ENCODE results near the gene ITSN1. TPM values are rescaled to one million over a fixed set of nuclear protein-coding genes. Genes with fewer than 3 reads are reported as not detected.

Gene ITSN1
- total RNA-seq, 4 donors from 2014 or later: 50.4 to 208 (median 96.7) TPM

DNA sequence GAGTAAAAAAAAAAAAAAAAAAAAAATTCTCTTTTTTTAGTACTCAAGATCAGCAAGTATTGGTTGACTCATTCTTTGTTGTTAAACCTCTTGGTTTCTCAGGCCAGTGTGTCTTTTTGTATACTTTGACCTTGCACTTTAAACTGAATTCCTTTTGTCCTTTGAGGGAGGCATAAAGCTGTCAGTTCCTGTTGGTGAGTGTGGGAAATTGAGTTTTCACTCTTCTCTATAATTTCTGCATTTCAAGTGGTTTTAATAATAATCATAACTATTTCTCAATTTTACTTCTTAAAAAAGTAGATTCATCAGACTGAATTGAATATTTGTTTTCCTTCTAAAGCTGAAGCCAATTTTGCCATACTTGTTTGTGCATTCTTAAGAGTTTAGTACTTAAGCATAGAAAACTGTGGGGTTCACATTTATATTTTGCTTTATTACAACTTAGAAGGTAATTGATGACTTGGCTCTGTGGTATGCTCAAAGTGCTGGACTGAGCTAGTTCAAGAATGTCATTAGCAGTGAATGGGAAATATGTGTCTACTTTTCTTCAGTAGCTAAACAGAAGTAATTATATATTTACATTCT, 43.4 kb downstream of the ITSN1 start:
- no peak for TF ChIP-seq POLR2A (IDR thresholded peaks at IDR 0.05)
- no peak for TF ChIP-seq EP300 (IDR thresholded peaks at IDR 0.05)
- TF ChIP-seq CTCF (IDR thresholded peaks at IDR 0.05): no peak

GRCh38 chr21:33686386-33686785, 44.1 kb downstream of the ITSN1 start:
- H3K4me3 ChIP-seq: no peak overlapping the region
- TF ChIP-seq EP300 (IDR thresholded peaks at IDR 0.05) (no peak), POLR2A (IDR thresholded peaks at IDR 0.05) (no peak)
- H3K36me3 ChIP-seq: no peaks in the 10 kb centered on the region
- H3K27me3 ChIP-seq: no peaks in the 10 kb centered on the region
- DNase-seq (ENCODE audit: low spot score in 2 of 2): no peak
- peak overlapping the region in 1 of 4 donors; percentile 39 for H3K27ac ChIP-seq
- H3K9me3 ChIP-seq: no peaks in the 10 kb centered on the region
- peaks cover 0 to 67% (median 35%) of the 10 kb centered on the region in 4 donors for H3K4me1 ChIP-seq
- 72 to 75% methylated on average over 3 of the region's 3 CpGs for WGBS, 2 donors

More for the DNA sequence above, 43.4 kb downstream of the ITSN1 start:
- no peaks in the 10 kb centered on the region for H3K9me3 ChIP-seq
- no peak for DNase-seq (ENCODE audit: low spot score in 2 of 2)
- H3K27ac ChIP-seq: peak overlapping the region in 2 of 4 donors; percentile 17 to 39
- peaks cover 0 to 67% (median 35%) of the 10 kb centered on the region in 4 donors for H3K4me1 ChIP-seq
- no peaks in the 10 kb centered on the region for H3K27me3 ChIP-seq
- H3K4me3 ChIP-seq: no peak overlapping the region
- H3K36me3 ChIP-seq: no peaks in the 10 kb centered on the region

- Histone ChIP-seq H3K27me3 (no peaks in the 10 kb centered on the region), H3K27ac (no peak overlapping the region), H3K4me1 (peaks cover 0 to 62% (median 35%) of the 10 kb centered on the region in 4 donors), H3K4me3 (no peak overlapping the region), H3K36me3 (no peaks in the 10 kb centered on the region), H3K9me3 (no peaks in the 10 kb centered on the region)
- TF ChIP-seq POLR2A (IDR thresholded peaks at IDR 0.05) (no peak), CTCF (IDR thresholded peaks at IDR 0.05) (no peak), EP300 (IDR thresholded peaks at IDR 0.05) (no peak)
- DNase-seq (ENCODE audit: low spot score in 2 of 2): no peak
- WGBS, 2 donors: 56 to 64% methylated on average over 3 of the region's 3 CpGs
Observed at GRCh38 chr21:33687634-33688033, 45.3 kb downstream of the ITSN1 start.

DNA sequence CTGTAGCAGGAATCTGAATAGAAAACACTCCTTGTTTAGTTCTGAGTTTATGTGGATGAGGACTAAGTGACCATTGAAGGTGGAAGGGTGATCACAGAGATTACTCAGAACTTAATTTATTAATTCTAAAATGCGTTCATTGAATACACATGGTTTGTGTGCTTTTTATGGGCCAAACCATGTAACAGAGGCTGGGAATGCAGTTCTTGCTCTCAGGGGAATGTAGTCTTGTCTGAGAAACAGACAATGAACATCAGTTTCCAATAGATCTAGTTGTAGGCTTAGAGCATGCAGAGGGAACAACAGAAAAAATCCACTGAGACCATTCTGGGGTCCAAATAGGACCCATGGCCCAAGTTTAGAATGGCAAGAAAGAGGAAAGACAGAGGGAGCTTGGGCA, 46.1 kb downstream of the ITSN1 start:
- no peak for DNase-seq (ENCODE audit: low spot score in 2 of 2)
- H3K27ac ChIP-seq: peak overlapping the region in 1 of 4 donors; percentile 31
- 27 to 32% methylated on average over 1 of the region's 1 CpG for WGBS, 2 donors
- H3K4me3 ChIP-seq: no peak overlapping the region
- peaks cover 0 to 55% (median 34%) of the 10 kb centered on the region in 4 donors for H3K4me1 ChIP-seq
- H3K36me3 ChIP-seq: no peaks in the 10 kb centered on the region
- H3K9me3 ChIP-seq: no peaks in the 10 kb centered on the region
- no peaks in the 10 kb centered on the region for H3K27me3 ChIP-seq
- no peak for TF ChIP-seq CTCF (IDR thresholded peaks at IDR 0.05)
- no peak for TF ChIP-seq EP300 (IDR thresholded peaks at IDR 0.05)
- no peak for TF ChIP-seq POLR2A (IDR thresholded peaks at IDR 0.05)

- TF ChIP-seq POLR2A (IDR thresholded peaks at IDR 0.05): no peak
- no peak for TF ChIP-seq CTCF (IDR thresholded peaks at IDR 0.05)
- TF ChIP-seq EP300 (IDR thresholded peaks at IDR 0.05): no peak
- WGBS, 2 donors: 83 to 86% methylated on average over 5 of the region's 5 CpGs
Observed at GRCh38 chr21:33690874-33691273, 48.6 kb downstream of the ITSN1 start.

More at GRCh38 chr21:33690874-33691273, 48.6 kb downstream of the ITSN1 start:
- Histone ChIP-seq H3K9me3 (no peaks in the 10 kb centered on the region), H3K27me3 (no peaks in the 10 kb centered on the region), H3K4me3 (no peak overlapping the region), H3K27ac (no peak overlapping the region), H3K4me1 (peaks cover 0 to 39% (median 20%) of the 10 kb centered on the region in 4 donors), H3K36me3 (no peaks in the 10 kb centered on the region)
- no peak for DNase-seq (ENCODE audit: low spot score in 2 of 2)

All from tibial nerve (tissue), 4 donors.